WI38 (cell line): ENCODE results near the gene NCOA5.
A peak's percentile ranks its signal among the peaks of the same experiment; 100 is the strongest.

Experiments
- H3K4me3 ChIP-seq: 2 replicates; pipeline ENCODE4 v1.5.1; 2011; ENCODE audit warnings: low read depth, mild to moderate bottlenecking, control low read depth, low read length
- CTCF ChIP-seq: IDR thresholded peaks from 2 replicates; pipeline ENCODE4 v1.5.1; 2012; ENCODE audit warnings: low read depth, mild to moderate bottlenecking, control low read depth, low read length

The NCOA5 gene

DNA sequence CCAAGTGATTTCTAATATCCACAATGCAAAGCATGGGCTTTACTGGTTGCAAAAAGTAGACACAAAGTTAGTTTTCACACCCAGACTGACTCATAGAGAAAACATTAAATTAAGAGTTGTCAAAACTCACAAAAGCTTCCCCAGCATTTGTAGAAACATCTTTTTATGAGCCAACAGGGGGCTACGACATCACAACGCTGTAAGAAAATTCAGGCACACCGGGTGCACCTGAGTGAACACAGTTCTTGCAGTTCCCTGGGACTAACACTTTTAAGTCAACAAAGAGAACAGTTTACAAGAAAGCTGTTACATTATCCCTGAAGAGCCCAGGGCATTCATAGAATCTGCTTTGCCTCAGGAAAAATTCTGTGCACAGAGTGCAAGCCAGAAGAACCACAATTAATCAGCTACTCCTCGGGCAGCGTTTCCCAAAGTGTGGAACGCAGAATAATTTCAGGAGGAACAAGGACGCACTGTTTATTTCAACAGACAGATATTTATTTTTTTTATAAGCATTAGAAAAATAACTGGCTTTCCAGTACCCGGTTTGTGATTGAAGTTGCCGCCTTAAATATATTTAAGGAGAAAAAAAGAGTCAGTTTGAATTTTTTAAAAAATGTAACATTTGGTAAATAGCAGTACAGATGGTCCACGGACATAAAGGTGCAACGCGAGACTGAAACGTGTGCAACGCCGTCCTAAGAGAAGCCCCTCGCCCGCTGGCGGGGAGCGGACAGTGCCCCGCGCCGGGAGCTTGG lies 1.2 kb downstream of the NCOA5 start:
- no peak for TF ChIP-seq CTCF
- peak overlapping the region; percentile 88 for H3K4me3 ChIP-seq

- peak; percentile 14; the same call in 1 of the 2 replicates for TF ChIP-seq CTCF
- H3K4me3 ChIP-seq = no peak overlapping the region
Observed at GRCh38 chr20:46087161-46087560, 2.6 kb downstream of the NCOA5 start.

GRCh38 chr20:46085179-46085851 lies 4.4 kb downstream of the NCOA5 start:
- TF ChIP-seq CTCF = no peak
- no peak overlapping the region for H3K4me3 ChIP-seq

- TF ChIP-seq CTCF = no peak
Observed at GRCh38 chr20:46084805-46085178, 5.0 kb downstream of the NCOA5 start.

GRCh38 chr20:46083531-46084061 lies 6.2 kb downstream of the NCOA5 start:
- H3K4me3 ChIP-seq = no peak overlapping the region
- TF ChIP-seq CTCF = no peak

More at GRCh38 chr20:46084805-46085178, 5.0 kb downstream of the NCOA5 start:
- no peak overlapping the region for H3K4me3 ChIP-seq

DNA sequence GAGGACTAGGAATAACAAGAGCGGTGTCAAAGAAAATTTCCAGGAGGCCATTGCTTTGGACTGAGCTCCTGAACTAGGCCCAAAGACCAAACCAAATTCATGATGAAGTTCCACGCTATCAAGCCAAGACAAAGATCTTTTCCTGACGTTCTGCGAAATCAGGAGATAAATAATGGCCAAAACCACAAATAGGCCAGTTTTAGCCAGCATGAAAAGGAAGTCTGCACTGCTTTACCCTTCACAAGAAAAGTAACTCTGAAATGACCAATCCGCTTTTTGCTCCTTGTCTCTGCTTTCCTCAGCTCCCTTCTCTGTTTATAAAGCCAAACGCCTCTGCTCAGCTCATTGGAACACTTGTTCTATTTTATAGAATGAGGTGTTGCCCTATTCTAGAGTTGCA lies 6.7 kb downstream of the NCOA5 start:
- TF ChIP-seq CTCF = no peak

GRCh38 chr20:46081074-46081473 lies 8.7 kb downstream of the NCOA5 start:
- TF ChIP-seq CTCF = no peak
- H3K4me3 ChIP-seq = no peak overlapping the region

More for the DNA sequence above, 6.7 kb downstream of the NCOA5 start:
- H3K4me3 ChIP-seq = no peak overlapping the region
